PC-9 (cell line): ENCODE measurements around the gene RPS14. TPM values are rescaled to one million over a fixed set of nuclear protein-coding genes. Genes with fewer than 3 reads are reported as not detected.

Source experiments
- BruUV-seq: library from RNA; stranded (reverse); fragments of 400-500 nt; replicated peaks from 2 replicates; lab custom pipeline; 2021; lab: Mats Ljungman, UMichigan
- CTCF ChIA-PET: fragments of 300-600 bp; sonication (Branson Sonifier 250); formaldehyde crosslinking; loops from one replicate; lab custom pipeline; 2022; ENCODE audit warnings: antibody characterized with exemption; lab: Charles Lee
- POLR2A ChIA-PET: fragments of 300-600 bp; sonication (Branson Sonifier 250); formaldehyde crosslinking; loops from one replicate; lab custom pipeline; 2022; ENCODE audit warnings: antibody characterized with exemption; ENCODE audit not compliant: unreplicated experiment; lab: Charles Lee
- DNase-seq, 2 experiments: peaks; one replicate each; pipeline versions ENCODE4 v3.0.0 to v3.0.0-alpha.2; 2015 to 2022; ENCODE audit warnings: mixed read lengths in 1 of 2
- H2AFZ ChIP-seq: fragments of 200-600 bp; sonication (generic); 2 replicates; pipeline ENCODE4 v1.8.1; 2017; ENCODE audit warnings: antibody characterized with exemption
- H3F3A ChIP-seq: fragments of 200-600 bp; sonication (generic); 2 replicates; pipeline ENCODE4 v1.8.1; 2017; ENCODE audit warnings: antibody characterized with exemption, mild to moderate bottlenecking, low read depth; ENCODE audit not compliant: insufficient read depth
- H3K27ac ChIP-seq: fragments of 200-600 bp; sonication (generic); 2 replicates; pipeline ENCODE4 v1.6.1; 2016; ENCODE audit warnings: mixed run types
- H3K27me3 ChIP-seq: fragments of 200-600 bp; sonication (generic); 2 replicates; pipeline ENCODE4 v1.6.1; 2016; ENCODE audit warnings: low read depth, mixed run types; ENCODE audit not compliant: insufficient read depth
- H3K36me3 ChIP-seq: fragments of 200-600 bp; sonication (generic); 2 replicates; pipeline ENCODE4 v1.6.1; 2016; ENCODE audit warnings: low read depth, mixed run types
- H3K4me1 ChIP-seq: fragments of 200-600 bp; sonication (generic); replicated peaks from 2 replicates; pipeline ENCODE4 v1.6.1; 2016; ENCODE audit warnings: mixed run types; ENCODE audit not compliant: insufficient read depth
- H3K4me2 ChIP-seq: fragments of 200-600 bp; sonication (generic); 2 replicates; pipeline ENCODE4 v1.6.1; 2017; ENCODE audit warnings: mixed run types
- H3K4me3 ChIP-seq: fragments of 200-600 bp; sonication (generic); 2 replicates; pipeline ENCODE4 v1.6.1; 2016; ENCODE audit warnings: mixed run types
- H3K79me2 ChIP-seq: fragments of 200-600 bp; sonication (generic); 2 replicates; pipeline ENCODE4 v1.6.1; 2017; ENCODE audit warnings: low read depth, mixed run types
- H3K9me2 ChIP-seq: fragments of 200-600 bp; sonication (generic); 2 replicates; pipeline ENCODE4 v1.8.1; 2017; ENCODE audit warnings: mild to moderate bottlenecking; ENCODE audit not compliant: insufficient read depth
- H3K9me3 ChIP-seq: fragments of 200-600 bp; sonication (generic); 2 replicates; pipeline ENCODE4 v1.8.1; 2016; ENCODE audit warnings: low read depth; ENCODE audit not compliant: insufficient read depth
- H4K20me1 ChIP-seq: fragments of 200-600 bp; sonication (generic); 2 replicates; pipeline ENCODE4 v1.8.1; 2017; ENCODE audit not compliant: insufficient read depth
- CTCF ChIP-seq: fragments of 200-600 bp; sonication (generic); conservative IDR thresholded peaks from 2 replicates; pipeline ENCODE4 v1.6.1; 2017; ENCODE audit warnings: mixed run types, antibody characterized with exemption, mild to moderate bottlenecking, moderate library complexity
- EZH2 ChIP-seq: fragments of 200-600 bp; sonication (generic); IDR thresholded peaks from 2 replicates; pipeline ENCODE4 v1.8.0; 2017; ENCODE audit warnings: antibody characterized with exemption, low read depth
- intact Hi-C: fragments of 100-400 bp; cut with micrococcal nuclease; formaldehyde crosslinking; loops from one replicate; pipeline ENCODE4 v1.10.0; 2022; ENCODE audit not compliant: unreplicated experiment
- total RNA-seq: library from RNA; stranded (reverse); gene quantifications from 2 replicates; pipeline ENCODE4 v1.2.3, GENCODE V29; 2021

Gene RPS14
- total RNA-seq, 1 experiment from 2014 or later = 2,907 TPM

DNA sequence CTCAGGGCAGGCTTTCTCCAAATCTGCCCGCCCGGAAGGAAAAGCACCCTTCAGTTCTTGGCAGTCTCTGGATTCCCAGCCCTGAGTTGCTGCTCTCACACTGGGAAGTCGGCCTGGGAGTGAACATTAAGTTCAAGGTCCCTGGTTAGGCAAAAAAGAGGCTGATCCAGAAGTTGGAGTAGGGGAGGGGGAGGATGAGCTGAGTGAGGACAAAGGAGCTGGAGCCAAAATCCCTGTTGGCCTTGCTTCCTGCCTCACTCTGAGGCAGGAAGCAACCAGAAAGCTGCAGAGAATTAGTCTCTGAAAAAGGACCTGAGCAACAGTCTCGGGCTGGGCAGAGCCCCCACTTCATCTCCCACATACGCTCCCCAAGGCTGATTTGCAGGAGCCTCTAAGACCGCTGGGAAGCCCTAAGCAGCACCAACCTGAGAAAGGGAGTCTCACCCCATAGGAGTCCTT, 15.0 kb upstream of the RPS14 start:
- peaks cover 15% of the 10 kb centered on the region for H3K4me1 ChIP-seq

GRCh38 chr5:150461231-150461630, 11.7 kb upstream of the RPS14 start:
- Histone ChIP-seq H3K27me3 (no peaks in the 10 kb centered on the region), H4K20me1 (no peaks in the 10 kb centered on the region), H3K4me2 (no peak overlapping the region), H2AFZ (no peak overlapping the region), H3K4me1 (0 out of 2 replicates have a peak, but pooled peaks cover 10% of the 10 kb centered on the region), H3K9me2 (no peaks in the 10 kb centered on the region), H3K79me2 (no peaks in the 10 kb centered on the region), H3K4me3 (no peak overlapping the region), H3F3A (peaks cover 11% of the 10 kb centered on the region; the same call in 1 of the 2 replicates), H3K9me3 (no peaks in the 10 kb centered on the region), H3K36me3 (no peaks in the 10 kb centered on the region), H3K27ac (no peak overlapping the region)
- no TSS peak for BruUV-seq
- DNase-seq = no peak
- ChIA-PET POLR2A (interaction anchor here (1.5 kb wide), 1 partner anchor 12 kb away, joined by 6 read pairs; no protein-coding TSS in a partner anchor), CTCF (interaction anchor here (1.1 kb wide), 1 partner anchor 57 kb away, joined by 3 read pairs; no protein-coding TSS in a partner anchor)
- intact Hi-C loops = no loop called here
- TF ChIP-seq EZH2 (no peak), CTCF (no peak)

More for the DNA sequence above, 15.0 kb upstream of the RPS14 start:
- no peak overlapping the region for H3K27ac ChIP-seq
- H3K79me2 ChIP-seq = no peaks in the 10 kb centered on the region
- ChIA-PET POLR2A (no interaction called here), CTCF (interaction anchor here (0.6 kb wide), 1 partner anchor 343 kb away, joined by 19 read pairs; no protein-coding TSS in a partner anchor)
- no peak overlapping the region for H3K4me3 ChIP-seq
- no peaks in the 10 kb centered on the region for H4K20me1 ChIP-seq
- intact Hi-C loops = no loop called here
- H3F3A ChIP-seq = peaks cover 19% of the 10 kb centered on the region; the same call in 1 of the 2 replicates
- H3K4me2 ChIP-seq = no peak overlapping the region
- DNase-seq = no peak
- BruUV-seq = no TSS peak
- H3K27me3 ChIP-seq = no peaks in the 10 kb centered on the region
- H2AFZ ChIP-seq = no peak overlapping the region
- H3K36me3 ChIP-seq = no peaks in the 10 kb centered on the region
- no peaks in the 10 kb centered on the region for H3K9me2 ChIP-seq
- TF ChIP-seq CTCF (no peak), EZH2 (no peak)
- no peaks in the 10 kb centered on the region for H3K9me3 ChIP-seq

DNA sequence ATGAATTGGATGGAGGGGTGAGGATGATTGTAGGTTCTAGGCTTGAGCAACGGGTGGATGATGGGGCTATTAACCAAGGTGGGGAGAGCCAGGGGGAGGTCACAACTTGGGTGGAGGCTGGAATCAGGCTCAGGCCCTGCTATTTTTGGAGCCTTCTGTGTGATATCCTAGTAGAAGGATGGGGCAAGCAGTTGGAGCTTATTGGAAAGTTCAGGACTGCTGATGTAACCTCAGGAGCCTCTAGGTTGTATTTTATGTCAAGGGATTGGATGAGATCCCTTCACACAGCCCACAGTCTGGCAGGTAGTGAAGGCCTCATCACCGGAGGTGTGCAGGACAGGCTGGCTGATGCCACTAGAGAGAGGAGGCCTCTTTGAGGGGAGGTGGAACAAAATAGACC, 11.2 kb upstream of the RPS14 start:
- no peak overlapping the region for H3K4me2 ChIP-seq
- H3K4me1 ChIP-seq = 0 out of 2 replicates have a peak, but pooled peaks cover 10% of the 10 kb centered on the region
- no TSS peak for BruUV-seq
- H3K27me3 ChIP-seq = no peaks in the 10 kb centered on the region
- H3K9me3 ChIP-seq = no peaks in the 10 kb centered on the region
- H3F3A ChIP-seq = peaks cover 11% of the 10 kb centered on the region; the same call in 1 of the 2 replicates
- intact Hi-C loops = no loop called here
- no peaks in the 10 kb centered on the region for H3K36me3 ChIP-seq
- TF ChIP-seq EZH2 (no peak), CTCF (no peak)
- no peak overlapping the region for H3K27ac ChIP-seq
- H4K20me1 ChIP-seq = no peaks in the 10 kb centered on the region
- ChIA-PET POLR2A (interaction anchor here (1.5 kb wide), 1 partner anchor 13 kb away, joined by 6 read pairs; no protein-coding TSS in a partner anchor), CTCF (interaction anchor here (1.1 kb wide), 1 partner anchor 57 kb away, joined by 3 read pairs; no protein-coding TSS in a partner anchor)
- H3K4me3 ChIP-seq = no peak overlapping the region
- no peaks in the 10 kb centered on the region for H3K79me2 ChIP-seq
- no peak for DNase-seq
- no peak overlapping the region for H2AFZ ChIP-seq
- no peaks in the 10 kb centered on the region for H3K9me2 ChIP-seq
